OCI-LY7 (cell line): Measurements from ENCODE around the gene ERICH6.

Experiments
- CTCF ChIP-seq: fragments of 200-600 bp; sonication (generic); conservative IDR thresholded peaks from 2 replicates; pipeline ENCODE4 v1.5.1; 2014; ENCODE audit warnings: mild to moderate bottlenecking, antibody characterized with exemption, low read length, moderate library complexity, mixed read lengths
- EZH2phosphoT487 ChIP-seq: fragments of 200-600 bp; sonication (generic); IDR thresholded peaks from 2 replicates; pipeline ENCODE4 v1.6.1; 2018; ENCODE audit warnings: low read depth, borderline replicate concordance, mild to moderate bottlenecking, mixed run types, antibody characterized with exemption, low read length, moderate library complexity, mixed read lengths

- no peak for TF ChIP-seq CTCF
- no peak for TF ChIP-seq EZH2phosphoT487
These were observed 37.6 kb downstream of the ERICH6 start for GRCh38 chr3:150666167-150666566.
